Dedifferentiated amniotic fluid mesenchymal stem cell (primary cell): ENCODE data around the gene PSD2.

Experiments used
- DNase-seq: peaks from one replicate; pipeline ENCODE4 v3.0.0-alpha.2; 2016; ENCODE audit errors: extremely low spot score

PSD2 gene

GRCh38 chr5:139810341-139811273 is 15.0 kb downstream of the PSD2 start:
- no peak for DNase-seq

- DNase-seq = no peak
Measured at GRCh38 chr5:139811274-139811607, 15.6 kb downstream of the PSD2 start.

GRCh38 chr5:139812323-139812722 is 16.7 kb downstream of the PSD2 start:
- DNase-seq = no peak

GRCh38 chr5:139812836-139813805 is 17.5 kb downstream of the PSD2 start:
- DNase-seq = no peak

- no peak for DNase-seq
Measured at GRCh38 chr5:139814191-139814601, 18.6 kb downstream of the PSD2 start.

- no peak for DNase-seq
Measured at GRCh38 chr5:139814704-139815280, 19.2 kb downstream of the PSD2 start.

GRCh38 chr5:139816566-139816965 is 21.0 kb downstream of the PSD2 start:
- DNase-seq = no peak

- no peak for DNase-seq
Measured at GRCh38 chr5:139817362-139817761, 21.8 kb downstream of the PSD2 start.

- DNase-seq = no peak
Measured at GRCh38 chr5:139817970-139818369, 22.4 kb downstream of the PSD2 start.

GRCh38 chr5:139820130-139820529 is 24.5 kb downstream of the PSD2 start:
- no peak for DNase-seq

- DNase-seq = no peak
Measured at GRCh38 chr5:139820606-139821005, 25.0 kb downstream of the PSD2 start.

GRCh38 chr5:139821806-139822552 is 26.4 kb downstream of the PSD2 start:
- no peak for DNase-seq

- no peak for DNase-seq
Measured at GRCh38 chr5:139822553-139823425, 27.2 kb downstream of the PSD2 start.

GRCh38 chr5:139823757-139824355 is 28.2 kb downstream of the PSD2 start:
- DNase-seq = no peak

GRCh38 chr5:139825690-139826089 is 30.1 kb downstream of the PSD2 start:
- no peak for DNase-seq

- no peak for DNase-seq
Measured at GRCh38 chr5:139828207-139828895, 32.7 kb downstream of the PSD2 start.

GRCh38 chr5:139829471-139829870 is 33.9 kb downstream of the PSD2 start:
- DNase-seq = no peak

- no peak for DNase-seq
Measured at GRCh38 chr5:139831624-139832023, 36.0 kb downstream of the PSD2 start.

- no peak for DNase-seq
Measured at GRCh38 chr5:139833525-139833924, 37.9 kb downstream of the PSD2 start.
